ENCODE data around the gene IFNAR1.
"Not testable (repeated sequence)": the region's sequence is repeated elsewhere in the genome, so short reads cannot be mapped to it uniquely, and the experiment has no call there.

Gene IFNAR1

GRCh38 chr21:33375101-33375644 is 50.4 kb downstream of the IFNAR1 start:
- DNase-seq (ENCODE audit: low read depth in 3 of 3) = no peak

GRCh38 chr21:33377221-33377920 is 52.6 kb downstream of the IFNAR1 start:
- DNase-seq (ENCODE audit: low read depth in 3 of 3) = no peak

GRCh38 chr21:33378081-33378480 is 53.3 kb downstream of the IFNAR1 start:
- no peak for DNase-seq (ENCODE audit: low read depth in 3 of 3)

- DNase-seq (ENCODE audit: low read depth in 3 of 3) = not testable (repeated sequence)
Measured at GRCh38 chr21:33379934-33380333, 55.2 kb downstream of the IFNAR1 start.

GRCh38 chr21:33380483-33380998 is 55.8 kb downstream of the IFNAR1 start:
- peak; percentile 75 to 91 (median 88) for DNase-seq (ENCODE audit: low read depth in 3 of 3)

- DNase-seq (ENCODE audit: low read depth in 3 of 3) = not testable (repeated sequence)
Measured at GRCh38 chr21:33381381-33381780, 56.6 kb downstream of the IFNAR1 start.

GRCh38 chr21:33383056-33383888 is 58.5 kb downstream of the IFNAR1 start:
- DNase-seq (ENCODE audit: low read depth in 3 of 3) = peak; percentile 47 to 68 (median 60)

GRCh38 chr21:33384841-33385331 is 60.1 kb downstream of the IFNAR1 start:
- DNase-seq (ENCODE audit: low read depth in 3 of 3) = no peak

- DNase-seq (ENCODE audit: low read depth in 3 of 3) = no peak
Measured at GRCh38 chr21:33386222-33386784, 61.5 kb downstream of the IFNAR1 start.

GRCh38 chr21:33387294-33387693 is 62.5 kb downstream of the IFNAR1 start:
- DNase-seq (ENCODE audit: low read depth in 3 of 3) = no peak

GRCh38 chr21:33388188-33388587 is 63.4 kb downstream of the IFNAR1 start:
- DNase-seq (ENCODE audit: low read depth in 3 of 3) = no peak

- DNase-seq (ENCODE audit: low read depth in 3 of 3) = no peak
Measured at GRCh38 chr21:33390479-33390878, 65.7 kb downstream of the IFNAR1 start.

- DNase-seq (ENCODE audit: low read depth in 3 of 3) = no peak
Measured at GRCh38 chr21:33391656-33392055, 66.9 kb downstream of the IFNAR1 start.

- no peak for DNase-seq (ENCODE audit: low read depth in 3 of 3)
Measured at GRCh38 chr21:33392284-33392985, 67.7 kb downstream of the IFNAR1 start.

- no peak for DNase-seq (ENCODE audit: low read depth in 3 of 3)
Measured at GRCh38 chr21:33393348-33393747, 68.6 kb downstream of the IFNAR1 start.

- no peak for DNase-seq (ENCODE audit: low read depth in 3 of 3)
Measured at GRCh38 chr21:33394260-33394659, 69.5 kb downstream of the IFNAR1 start.

- DNase-seq (ENCODE audit: low read depth in 3 of 3) = no peak
Measured at GRCh38 chr21:33395891-33396331, 71.1 kb downstream of the IFNAR1 start.

GRCh38 chr21:33396436-33396835 is 71.7 kb downstream of the IFNAR1 start:
- DNase-seq (ENCODE audit: low read depth in 3 of 3) = no peak

GRCh38 chr21:33396951-33397350 is 72.2 kb downstream of the IFNAR1 start:
- DNase-seq (ENCODE audit: low read depth in 3 of 3) = no peak

- DNase-seq (ENCODE audit: low read depth in 3 of 3) = no peak
Measured at GRCh38 chr21:33397717-33398116, 72.9 kb downstream of the IFNAR1 start.

GRCh38 chr21:33398361-33398760 is 73.6 kb downstream of the IFNAR1 start:
- DNase-seq (ENCODE audit: low read depth in 3 of 3) = no peak

Measured in stimulated activated CD4-positive, alpha-beta T cell treated with anti-CD3 and anti-CD28 coated beads, TNF-alpha, amount 100 ng/mL, for 24 hours (primary cell).